PC-9 (cell line): ENCODE results near the gene SPIN2B.

Source experiments
- CTCF ChIP-seq: fragments of 200-600 bp; sonication (generic); conservative IDR thresholded peaks from 2 replicates; pipeline ENCODE4 v1.6.1; 2017; ENCODE audit warnings: mixed run types, antibody characterized with exemption, mild to moderate bottlenecking, moderate library complexity
- EZH2 ChIP-seq: fragments of 200-600 bp; sonication (generic); IDR thresholded peaks from 2 replicates; pipeline ENCODE4 v1.8.0; 2017; ENCODE audit warnings: antibody characterized with exemption, low read depth

GRCh38 chrX:57121816-57122215 lies 468 bp upstream of the SPIN2B start:
- TF ChIP-seq CTCF (no peak), EZH2 (no peak)
